ENCODE measurements around the gene GON7. TPM values are rescaled to one million over a fixed set of nuclear protein-coding genes. Genes with fewer than 3 reads are reported as not detected.
A peak's percentile ranks its signal among the peaks of the same experiment; 100 is the strongest.

Gene GON7
- total RNA-seq, 1 donor from 2014 or later, result 24.6 TPM

DNA sequence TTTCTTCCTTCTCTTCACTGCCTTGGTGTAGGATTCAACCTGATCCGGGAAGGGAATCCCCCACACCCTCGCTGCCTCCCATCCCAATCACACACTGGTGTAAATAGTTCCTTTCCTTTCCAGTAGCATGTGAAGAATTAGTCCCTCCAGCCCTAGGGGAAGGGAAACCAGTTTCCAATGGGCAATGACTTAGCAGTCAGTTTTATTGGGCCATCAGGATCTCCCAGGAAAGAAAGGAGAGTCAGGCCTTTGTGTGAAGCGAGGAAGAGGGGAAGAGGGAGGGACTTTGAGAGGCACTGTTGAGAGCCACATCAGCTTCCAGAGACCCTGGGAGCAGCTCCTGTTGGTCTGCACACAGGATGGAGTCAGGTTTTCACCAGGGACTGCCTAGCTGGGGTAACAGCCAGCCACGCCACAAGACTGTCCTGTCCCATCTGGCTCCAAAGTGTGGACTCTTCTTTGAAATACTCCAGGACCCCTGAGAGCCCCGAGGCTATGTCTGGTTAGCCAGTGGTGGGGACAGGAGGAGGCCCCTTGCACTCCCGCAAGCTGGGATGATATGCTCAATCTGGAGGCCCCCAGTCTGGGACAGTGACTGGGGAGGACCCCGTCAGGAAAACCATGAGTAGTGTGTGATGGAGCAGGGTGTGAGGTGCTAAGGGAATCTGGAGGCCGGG, 50.0 kb downstream of the GON7 start:
- Histone ChIP-seq H3K27me3 (no peaks in the 10 kb centered on the region), H3F3A (ENCODE audit: low read depth) (peaks cover 12% of the 10 kb centered on the region), H3K79me2 (ENCODE audit: low read depth) (no peaks in the 10 kb centered on the region), H2AFZ (replicated peaks) (peak overlapping the region; percentile 85), H4K20me1 (ENCODE audit: low read depth) (no peaks in the 10 kb centered on the region), H3K27ac (no peak overlapping the region), H3K9me3 (ENCODE audit: low read depth) (no peaks in the 10 kb centered on the region), H3K4me1 (no peaks in the 10 kb centered on the region), H3K4me3 (no peak overlapping the region), H3K36me3 (no peaks in the 10 kb centered on the region), H3K9ac (no peak overlapping the region), H3K4me2 (no peak overlapping the region)
- Mint-ChIP-seq H3K36me3 (no peaks in the 10 kb centered on the region), H3K4me3 (no peak overlapping the region), H3K9me3 (no peaks in the 10 kb centered on the region), H3K27me3 (ENCODE audit: insufficient read depth, low read depth) (no peaks in the 10 kb centered on the region), H3K4me1 (no peaks in the 10 kb centered on the region), H3K27ac (peak overlapping the region; percentile 16)
- peak; percentile 14 for DNase-seq (ENCODE audit: low spot score)
- TF ChIP-seq EZH2phosphoT487 (IDR thresholded peaks at IDR 0.05) (no peak), EZH2 (IDR thresholded peaks at IDR 0.05) (no peak)
- TF ChIP-seq, protein P1, sequence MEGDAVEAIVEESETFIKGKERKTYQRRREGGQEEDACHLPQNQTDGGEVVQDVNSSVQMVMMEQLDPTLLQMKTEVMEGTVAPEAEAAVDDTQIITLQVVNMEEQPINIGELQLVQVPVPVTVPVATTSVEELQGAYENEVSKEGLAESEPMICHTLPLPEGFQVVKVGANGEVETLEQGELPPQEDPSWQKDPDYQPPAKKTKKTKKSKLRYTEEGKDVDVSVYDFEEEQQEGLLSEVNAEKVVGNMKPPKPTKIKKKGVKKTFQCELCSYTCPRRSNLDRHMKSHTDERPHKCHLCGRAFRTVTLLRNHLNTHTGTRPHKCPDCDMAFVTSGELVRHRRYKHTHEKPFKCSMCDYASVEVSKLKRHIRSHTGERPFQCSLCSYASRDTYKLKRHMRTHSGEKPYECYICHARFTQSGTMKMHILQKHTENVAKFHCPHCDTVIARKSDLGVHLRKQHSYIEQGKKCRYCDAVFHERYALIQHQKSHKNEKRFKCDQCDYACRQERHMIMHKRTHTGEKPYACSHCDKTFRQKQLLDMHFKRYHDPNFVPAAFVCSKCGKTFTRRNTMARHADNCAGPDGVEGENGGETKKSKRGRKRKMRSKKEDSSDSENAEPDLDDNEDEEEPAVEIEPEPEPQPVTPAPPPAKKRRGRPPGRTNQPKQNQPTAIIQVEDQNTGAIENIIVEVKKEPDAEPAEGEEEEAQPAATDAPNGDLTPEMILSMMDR (IDR thresholded peaks at IDR 0.05), result no peak

DNA sequence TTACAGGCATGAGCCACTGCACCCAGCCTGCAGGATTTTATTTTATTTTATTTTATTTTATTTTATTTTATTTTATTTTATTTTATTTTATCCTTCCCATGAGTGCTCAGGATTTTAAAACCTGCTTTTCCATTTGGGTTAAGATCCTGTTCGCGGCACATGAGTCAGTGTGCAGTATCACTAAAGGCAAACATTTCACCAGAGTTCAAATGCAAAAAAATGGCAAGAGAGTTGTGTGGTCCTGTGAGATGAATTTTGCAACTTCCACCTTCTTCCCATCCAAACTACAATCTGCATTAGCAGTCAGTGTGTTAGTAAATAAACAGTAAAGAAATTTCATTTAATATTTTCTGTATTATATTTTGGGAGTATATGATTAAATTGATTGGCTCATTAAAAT, 51.2 kb downstream of the GON7 start:
- Histone ChIP-seq H3K27me3 (no peaks in the 10 kb centered on the region), H4K20me1 (ENCODE audit: low read depth) (no peaks in the 10 kb centered on the region), H2AFZ (replicated peaks) (no peak overlapping the region), H3K4me1 (peaks cover 2% of the 10 kb centered on the region), H3K4me2 (no peak overlapping the region), H3K9ac (no peak overlapping the region), H3K27ac (no peak overlapping the region), H3F3A (ENCODE audit: low read depth) (peaks cover 12% of the 10 kb centered on the region), H3K4me3 (no peak overlapping the region), H3K79me2 (ENCODE audit: low read depth) (no peaks in the 10 kb centered on the region), H3K36me3 (no peaks in the 10 kb centered on the region), H3K9me3 (ENCODE audit: low read depth) (no peaks in the 10 kb centered on the region)
- TF ChIP-seq EZH2 (IDR thresholded peaks at IDR 0.05) (no peak), EZH2phosphoT487 (IDR thresholded peaks at IDR 0.05) (no peak)
- TF ChIP-seq, protein P1 (IDR thresholded peaks at IDR 0.05), result no peak
- Mint-ChIP-seq H3K9me3 (no peaks in the 10 kb centered on the region), H3K4me3 (no peak overlapping the region), H3K36me3 (no peaks in the 10 kb centered on the region), H3K27ac (no peak overlapping the region), H3K27me3 (ENCODE audit: insufficient read depth, low read depth) (no peaks in the 10 kb centered on the region), H3K4me1 (peaks cover 9% of the 10 kb centered on the region)
- DNase-seq (ENCODE audit: low spot score), result no peak

DNA sequence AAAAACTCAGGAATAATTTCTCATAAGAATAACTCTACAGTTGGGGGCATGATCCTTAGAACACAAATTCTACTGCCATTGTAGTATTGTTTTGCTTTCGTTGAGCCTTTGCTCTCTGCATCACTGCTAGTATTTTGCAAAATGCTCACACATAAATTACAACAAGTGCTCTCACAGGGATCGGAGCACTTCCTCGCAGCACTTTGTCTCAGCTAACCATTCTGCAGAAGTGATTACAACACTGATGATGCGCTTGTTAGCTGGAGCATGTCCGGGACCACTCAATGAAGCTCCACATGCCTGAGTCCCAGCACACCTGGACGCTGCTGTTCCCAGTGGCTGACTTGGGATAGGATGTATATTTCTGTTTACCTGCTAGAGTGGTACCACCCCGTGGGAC, 53.7 kb downstream of the GON7 start:
- peaks cover 18% of the 10 kb centered on the region for H3K4me1 ChIP-seq
- Mint-ChIP-seq H3K27ac (no peak overlapping the region), H3K4me1 (peaks cover 21% of the 10 kb centered on the region), H3K27me3 (ENCODE audit: insufficient read depth, low read depth) (no peaks in the 10 kb centered on the region), H3K4me3 (no peak overlapping the region), H3K9me3 (no peaks in the 10 kb centered on the region), H3K36me3 (no peaks in the 10 kb centered on the region)
- no peak overlapping the region for H3K9ac ChIP-seq
- TF ChIP-seq EZH2phosphoT487 (IDR thresholded peaks at IDR 0.05) (no peak), EZH2 (IDR thresholded peaks at IDR 0.05) (no peak)
- TF ChIP-seq, protein P1 (IDR thresholded peaks at IDR 0.05), result no peak
- H2AFZ ChIP-seq (replicated peaks), result no peak overlapping the region
- no peaks in the 10 kb centered on the region for H3K36me3 ChIP-seq
- H3K27ac ChIP-seq, result no peak overlapping the region
- no peaks in the 10 kb centered on the region for H3K9me3 ChIP-seq (ENCODE audit: low read depth)
- H3K4me3 ChIP-seq, result no peak overlapping the region
- no peak overlapping the region for H3K4me2 ChIP-seq
- no peaks in the 10 kb centered on the region for H3K27me3 ChIP-seq
- no peak for DNase-seq (ENCODE audit: low spot score)
- no peaks in the 10 kb centered on the region for H4K20me1 ChIP-seq (ENCODE audit: low read depth)
- no peaks in the 10 kb centered on the region for H3K79me2 ChIP-seq (ENCODE audit: low read depth)
- peaks cover 7% of the 10 kb centered on the region for H3F3A ChIP-seq (ENCODE audit: low read depth)

Other genes starting within 250 kb of the GON7 start
- 25.8 and 34.6 TPM in 2 replicates for gene ITPK1, start 91.1 kb downstream of the GON7 start, total RNA-seq (ENCODE audit: low replicate concordance)
- 26.9 and 34.6 TPM in 2 replicates for gene MOAP1, start 22.2 kb downstream of the GON7 start, total RNA-seq (ENCODE audit: low replicate concordance)
- 16.1 and 17.2 TPM in 2 replicates for gene LYSET, start 21.7 kb downstream of the GON7 start, total RNA-seq (ENCODE audit: low replicate concordance)
- 47.6 and 55.7 TPM in 2 replicates for gene UBR7, start 191 bp upstream of the GON7 start, total RNA-seq (ENCODE audit: low replicate concordance)
- gene BTBD7, start 126.0 kb upstream of the GON7 start, total RNA-seq (ENCODE audit: low replicate concordance), result 30.1 and 44.7 TPM in 2 replicates
- gene COX8C, start 140.1 kb upstream of the GON7 start, total RNA-seq (ENCODE audit: low replicate concordance), result not detected in 2 replicates
- gene UNC79, start 223.9 kb upstream of the GON7 start, total RNA-seq (ENCODE audit: low replicate concordance), result 2.1 and 2.2 TPM in 2 replicates